Fibroblast of pulmonary artery (primary cell): ENCODE results near the gene KMT2C.
A peak's percentile ranks its signal among the peaks of the same experiment; 100 is the strongest.
"Not testable (repeated sequence)": the region's sequence is repeated elsewhere in the genome, so short reads cannot be mapped to it uniquely, and the experiment has no call there.

ENCODE experiments used
- DNase-seq: peaks from one replicate; pipeline ENCODE4 v3.0.0-alpha.2; 2010; ENCODE audit warnings: low read depth
- H3K4me3 ChIP-seq: replicated peaks from 2 replicates; pipeline ENCODE4 v1.5.1; 2011; ENCODE audit warnings: low read depth, mild to moderate bottlenecking, control low read depth, low read length, moderate library complexity
- TF ChIP-seq, protein P1 (sequence below): IDR thresholded peaks from 2 replicates; pipeline ENCODE4 v1.5.1; 2011; ENCODE audit warnings: mild to moderate bottlenecking, control low read depth, low read length, inconsistent platforms; ENCODE audit errors: missing control alignments

KMT2C gene

DNA sequence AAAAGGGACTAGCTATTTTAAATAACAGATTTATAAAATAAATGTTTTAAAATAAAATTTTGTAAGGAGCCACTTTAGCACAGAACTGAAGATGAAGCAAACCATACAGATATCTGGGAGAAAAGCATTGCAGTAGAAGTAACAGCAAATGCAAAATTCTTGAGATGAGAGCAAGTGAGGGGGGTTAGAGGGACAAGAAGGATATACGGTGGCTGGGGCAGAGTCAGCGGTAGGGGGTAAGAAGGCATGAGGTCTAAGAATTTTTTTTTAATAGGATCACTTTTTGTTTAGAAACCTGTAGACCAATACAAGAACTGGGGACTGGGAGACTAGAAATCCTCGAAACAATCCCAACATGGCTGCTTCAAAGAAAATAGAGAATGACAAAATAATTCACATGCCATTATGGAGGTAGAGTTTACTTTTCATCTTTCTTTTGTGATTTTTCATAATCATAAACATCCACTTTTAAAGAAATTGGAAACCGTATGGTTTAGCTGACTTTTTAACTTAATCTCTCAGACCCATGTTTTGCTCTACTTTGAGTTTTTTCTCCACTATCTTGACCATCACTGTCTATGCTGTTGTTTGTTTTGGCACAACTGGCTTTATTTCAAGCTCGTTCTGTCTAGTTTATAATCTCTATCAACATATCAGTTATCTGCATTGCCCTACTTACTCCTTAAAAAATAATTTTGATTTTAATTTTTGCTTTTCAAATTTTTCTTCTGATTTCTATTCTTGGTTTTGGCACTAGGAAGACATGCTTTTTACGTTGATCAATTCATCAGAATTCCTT is 73.5 kb downstream of the KMT2C start:
- TF ChIP-seq, protein P1, sequence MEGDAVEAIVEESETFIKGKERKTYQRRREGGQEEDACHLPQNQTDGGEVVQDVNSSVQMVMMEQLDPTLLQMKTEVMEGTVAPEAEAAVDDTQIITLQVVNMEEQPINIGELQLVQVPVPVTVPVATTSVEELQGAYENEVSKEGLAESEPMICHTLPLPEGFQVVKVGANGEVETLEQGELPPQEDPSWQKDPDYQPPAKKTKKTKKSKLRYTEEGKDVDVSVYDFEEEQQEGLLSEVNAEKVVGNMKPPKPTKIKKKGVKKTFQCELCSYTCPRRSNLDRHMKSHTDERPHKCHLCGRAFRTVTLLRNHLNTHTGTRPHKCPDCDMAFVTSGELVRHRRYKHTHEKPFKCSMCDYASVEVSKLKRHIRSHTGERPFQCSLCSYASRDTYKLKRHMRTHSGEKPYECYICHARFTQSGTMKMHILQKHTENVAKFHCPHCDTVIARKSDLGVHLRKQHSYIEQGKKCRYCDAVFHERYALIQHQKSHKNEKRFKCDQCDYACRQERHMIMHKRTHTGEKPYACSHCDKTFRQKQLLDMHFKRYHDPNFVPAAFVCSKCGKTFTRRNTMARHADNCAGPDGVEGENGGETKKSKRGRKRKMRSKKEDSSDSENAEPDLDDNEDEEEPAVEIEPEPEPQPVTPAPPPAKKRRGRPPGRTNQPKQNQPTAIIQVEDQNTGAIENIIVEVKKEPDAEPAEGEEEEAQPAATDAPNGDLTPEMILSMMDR, result no peak
- DNase-seq, result no peak

DNA sequence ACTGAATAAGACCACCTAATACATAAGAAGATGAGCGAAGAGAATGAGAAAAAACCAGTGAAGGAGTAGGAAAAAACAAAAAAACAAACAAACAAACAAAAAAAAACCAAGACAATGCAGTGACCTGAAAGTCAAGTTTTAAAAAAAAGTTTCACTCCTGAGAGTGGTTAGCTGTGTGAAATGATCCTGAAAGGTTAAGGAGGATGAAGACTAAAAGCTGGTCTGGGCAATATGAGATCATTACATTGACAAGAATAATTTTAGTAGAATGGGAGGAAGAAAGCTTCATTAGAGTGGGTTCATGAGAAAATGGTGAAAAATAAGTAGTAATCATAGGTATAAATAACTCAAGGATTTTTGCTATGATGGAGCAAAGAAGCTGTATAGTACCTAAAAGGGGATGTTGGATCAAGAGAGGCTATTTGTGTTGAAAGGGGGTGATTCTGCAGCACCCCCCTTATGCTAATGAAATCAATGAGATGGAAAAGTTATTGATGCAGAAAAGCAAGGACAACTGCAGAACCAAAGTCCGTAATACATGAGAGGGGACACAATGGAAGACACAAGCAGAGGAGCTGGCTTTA is 80.2 kb downstream of the KMT2C start:
- TF ChIP-seq, protein P1, result no peak
- DNase-seq, result no peak
- no peak overlapping the region for H3K4me3 ChIP-seq

More for the DNA sequence above, 73.5 kb downstream of the KMT2C start:
- H3K4me3 ChIP-seq, result no peak overlapping the region

DNA sequence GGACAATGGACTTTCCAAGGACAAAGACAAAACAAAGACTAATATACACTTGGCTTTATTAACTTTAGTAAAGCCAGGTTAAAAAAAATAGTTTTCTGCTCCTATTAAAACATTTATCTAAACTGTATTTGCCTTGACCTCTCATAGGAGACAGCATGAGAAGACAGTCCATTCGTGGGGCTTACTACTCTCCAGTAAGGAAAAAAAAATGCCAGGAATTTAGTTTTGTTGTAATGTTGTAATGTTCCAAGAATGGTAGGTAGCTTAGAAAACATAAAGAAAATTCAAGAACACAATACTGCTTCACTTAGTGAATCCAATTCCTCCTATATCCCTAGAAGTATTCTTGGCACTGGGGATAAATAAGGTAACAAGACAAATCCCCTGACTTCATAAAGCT is 81.7 kb downstream of the KMT2C start:
- TF ChIP-seq, protein P1, result no peak
- no peak overlapping the region for H3K4me3 ChIP-seq

DNA sequence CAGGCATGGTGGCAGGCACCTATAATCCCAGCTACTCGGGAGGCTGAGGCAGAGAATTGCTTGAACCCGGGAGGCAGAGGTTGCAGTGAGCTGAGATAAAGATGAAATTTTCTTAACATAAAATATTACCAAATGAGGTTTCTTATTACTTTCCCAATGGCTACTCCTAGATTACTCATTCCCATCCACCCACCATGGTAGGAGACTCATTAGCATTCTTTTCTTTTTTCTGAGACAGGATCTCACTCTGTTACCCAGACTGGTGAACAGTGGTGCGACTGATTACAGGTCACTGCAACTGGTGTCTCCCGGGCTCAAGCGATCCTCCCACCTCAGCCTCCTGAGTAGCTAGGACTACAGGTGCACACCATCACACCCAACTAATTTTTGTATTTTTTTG is 82.5 kb downstream of the KMT2C start:
- DNase-seq, H3K4me3 ChIP-seq: not testable (repeated sequence)

More for the DNA sequence above, 81.7 kb downstream of the KMT2C start:
- DNase-seq, result peak; percentile 49

DNA sequence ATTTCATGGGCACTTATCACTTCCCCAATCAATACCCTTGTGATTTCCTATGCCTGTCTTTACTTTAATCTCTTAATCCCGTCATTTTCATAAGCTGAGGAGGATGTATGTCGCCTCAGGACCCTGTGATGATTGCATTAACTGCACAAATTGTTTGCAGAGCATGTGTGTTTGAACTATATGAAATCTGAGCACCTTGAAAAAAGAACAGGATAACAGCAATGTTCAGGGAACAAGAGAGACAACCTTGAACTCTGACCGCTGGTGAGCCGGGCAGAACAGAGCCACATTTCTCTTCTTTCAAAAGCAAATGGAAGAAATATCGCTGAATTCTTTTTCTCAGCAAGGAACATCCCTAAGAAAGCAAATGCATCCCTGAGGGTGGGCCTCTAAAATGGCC is 84.1 kb downstream of the KMT2C start:
- DNase-seq, H3K4me3 ChIP-seq: not testable (repeated sequence)

DNA sequence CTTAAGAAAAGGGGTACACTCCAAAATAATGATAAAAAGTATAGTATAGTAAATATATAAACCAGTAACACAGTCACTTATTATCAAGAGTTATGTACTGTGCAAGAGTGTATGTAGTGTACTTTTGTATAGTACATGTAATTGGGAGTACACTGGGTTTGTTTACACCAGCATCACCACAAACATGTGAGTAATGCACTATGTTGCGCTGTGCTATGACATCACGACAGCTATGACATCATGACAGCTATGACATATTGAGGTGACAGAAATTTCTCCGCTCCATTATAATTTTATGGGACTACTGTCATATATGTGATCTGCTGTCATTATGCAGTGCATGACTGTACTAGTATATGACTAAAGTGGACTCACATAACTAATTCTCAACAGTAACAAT is 84.6 kb downstream of the KMT2C start:
- no peak for DNase-seq
- TF ChIP-seq, protein P1, result no peak
- H3K4me3 ChIP-seq, result no peak overlapping the region

DNA sequence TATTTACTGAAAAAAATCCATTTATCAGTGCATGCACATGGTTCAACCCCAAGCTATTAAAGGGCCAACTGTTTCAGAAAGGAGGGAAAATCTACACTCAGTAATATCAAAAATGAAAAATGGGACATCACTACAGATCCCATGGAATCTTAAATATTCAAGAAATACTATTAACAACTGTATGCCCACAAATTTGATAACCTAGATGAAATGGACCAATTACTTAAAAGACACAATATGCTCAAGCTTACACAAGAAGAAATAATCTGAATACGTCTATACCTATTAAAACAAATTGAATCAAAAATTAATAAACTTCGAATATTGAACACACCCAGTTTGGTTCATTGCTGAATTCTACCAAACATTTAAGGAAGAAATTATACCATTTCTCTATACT is 87.9 kb downstream of the KMT2C start:
- TF ChIP-seq, protein P1, result no peak
- no peak for DNase-seq
- no peak overlapping the region for H3K4me3 ChIP-seq

DNA sequence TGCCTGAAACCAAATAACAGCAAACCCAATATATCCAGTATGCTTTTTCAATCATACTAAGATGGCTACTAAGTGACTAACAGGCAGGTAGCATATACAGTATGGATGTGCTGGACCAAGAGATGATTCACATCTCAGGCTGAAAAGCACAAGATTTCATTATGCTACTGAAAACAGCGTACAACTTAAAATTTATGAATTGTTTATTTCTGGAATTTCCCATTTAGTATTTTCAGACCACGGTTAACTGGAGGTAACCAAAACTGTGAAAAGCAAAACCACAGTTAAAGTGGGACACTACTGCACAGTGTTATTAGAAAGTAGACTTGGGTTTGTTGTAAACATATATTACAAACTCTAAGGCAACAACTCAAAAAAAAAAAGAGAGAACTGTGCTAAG is 91.5 kb downstream of the KMT2C start:
- TF ChIP-seq, protein P1, result no peak
- no peak overlapping the region for H3K4me3 ChIP-seq
- DNase-seq, result no peak
